ENCODE data around the gene SAGE1.

GRCh38 chrX:135893294-135893817, at the start of gene SAGE1, which contains the start of gene CT45A10:
- no peak for TF ChIP-seq POLR2A (IDR thresholded peaks at IDR 0.05)
- no peak for TF ChIP-seq POLR2AphosphoS5 (IDR thresholded peaks at IDR 0.05)
- TF ChIP-seq CTCF (IDR thresholded peaks at IDR 0.05) = no peak
- no peak for TF ChIP-seq EP300 (IDR thresholded peaks at IDR 0.05)

Data from sigmoid colon (tissue), 4 donors.